Adrenal gland (tissue), 5 donors: ENCODE results near the gene FSD2.

Experiments
- CTCF ChIP-seq, 6 experiments: fragments of 450-650 bp in 4 of 6; fragments of 200-600 bp in 2 of 6; sonication (generic) in 1 of 6; IDR thresholded peaks; 1 replicate in 5 of 6; 2 replicates in 1 of 6; pipeline versions ENCODE4 v1.5.1 to v1.8.0; 2016 to 2021; ENCODE audit warnings: antibody characterized with exemption in 6 of 6, mild to moderate bottlenecking in 2 of 6, moderate library complexity in 1 of 6
- POLR2A ChIP-seq, 2 donors: fragments of 450-650 bp; IDR thresholded peaks; one replicate each; pipeline ENCODE4 v1.6.1; 2017; ENCODE audit warnings: antibody characterized with exemption in 2 of 2, mild to moderate bottlenecking in 2 of 2, moderate library complexity in 1 of 2
- donor health status: DM: no; HTN: no; CAD: no.

GRCh38 chr15:82792068-82792467 is 13.8 kb downstream of the FSD2 start:
- TF ChIP-seq CTCF (IDR thresholded peaks at IDR 0.05) (no peak), POLR2A (IDR thresholded peaks at IDR 0.05) (no peak)
